ENCODE measurements around the gene C17orf100. TPM values are rescaled to one million over a fixed set of nuclear protein-coding genes. Genes with fewer than 3 reads are reported as not detected.

The C17orf100 gene
- total and polyA plus RNA-seq, 8 donors, result 1.3 to 7.6 (median 5.6) TPM

DNA sequence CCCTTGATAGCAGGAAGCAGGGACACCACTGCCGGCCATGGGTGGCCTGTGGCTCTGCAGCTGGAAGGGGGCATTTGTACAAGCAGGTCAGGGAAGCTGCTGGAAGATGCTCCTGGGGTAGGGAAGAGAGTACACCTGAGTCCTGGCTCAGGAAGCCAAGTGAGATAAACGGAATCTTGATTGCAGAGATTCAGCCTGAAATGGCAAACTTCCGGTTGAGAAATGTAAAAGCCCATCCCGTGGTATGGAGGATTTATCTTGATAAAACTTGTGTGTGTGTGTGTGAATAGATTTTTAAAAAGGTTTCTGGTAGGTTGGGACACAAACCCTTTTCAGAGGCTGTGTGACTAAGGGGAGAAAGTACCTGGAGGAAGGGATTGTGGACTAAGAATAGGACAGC is 29.6 kb downstream of the C17orf100 start:
- H3K27ac ChIP-seq, result no peak overlapping the region
- TF ChIP-seq, protein P1, sequence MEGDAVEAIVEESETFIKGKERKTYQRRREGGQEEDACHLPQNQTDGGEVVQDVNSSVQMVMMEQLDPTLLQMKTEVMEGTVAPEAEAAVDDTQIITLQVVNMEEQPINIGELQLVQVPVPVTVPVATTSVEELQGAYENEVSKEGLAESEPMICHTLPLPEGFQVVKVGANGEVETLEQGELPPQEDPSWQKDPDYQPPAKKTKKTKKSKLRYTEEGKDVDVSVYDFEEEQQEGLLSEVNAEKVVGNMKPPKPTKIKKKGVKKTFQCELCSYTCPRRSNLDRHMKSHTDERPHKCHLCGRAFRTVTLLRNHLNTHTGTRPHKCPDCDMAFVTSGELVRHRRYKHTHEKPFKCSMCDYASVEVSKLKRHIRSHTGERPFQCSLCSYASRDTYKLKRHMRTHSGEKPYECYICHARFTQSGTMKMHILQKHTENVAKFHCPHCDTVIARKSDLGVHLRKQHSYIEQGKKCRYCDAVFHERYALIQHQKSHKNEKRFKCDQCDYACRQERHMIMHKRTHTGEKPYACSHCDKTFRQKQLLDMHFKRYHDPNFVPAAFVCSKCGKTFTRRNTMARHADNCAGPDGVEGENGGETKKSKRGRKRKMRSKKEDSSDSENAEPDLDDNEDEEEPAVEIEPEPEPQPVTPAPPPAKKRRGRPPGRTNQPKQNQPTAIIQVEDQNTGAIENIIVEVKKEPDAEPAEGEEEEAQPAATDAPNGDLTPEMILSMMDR (IDR thresholded peaks at IDR 0.05), result no peak
- H3K4me3 ChIP-seq, result no peak overlapping the region
- H3K27me3 ChIP-seq, result peaks cover 0 to 58% of the 10 kb centered on the region in 2 donors
- intact Hi-C loops (cut with DNase I), result no loop called here
- no peak for ATAC-seq
- H3K9me3 ChIP-seq, result no peaks in the 10 kb centered on the region
- no peak for DNase-seq
- no peaks in the 10 kb centered on the region for H3K4me1 ChIP-seq
- no peaks in the 10 kb centered on the region for H3K36me3 ChIP-seq

DNA sequence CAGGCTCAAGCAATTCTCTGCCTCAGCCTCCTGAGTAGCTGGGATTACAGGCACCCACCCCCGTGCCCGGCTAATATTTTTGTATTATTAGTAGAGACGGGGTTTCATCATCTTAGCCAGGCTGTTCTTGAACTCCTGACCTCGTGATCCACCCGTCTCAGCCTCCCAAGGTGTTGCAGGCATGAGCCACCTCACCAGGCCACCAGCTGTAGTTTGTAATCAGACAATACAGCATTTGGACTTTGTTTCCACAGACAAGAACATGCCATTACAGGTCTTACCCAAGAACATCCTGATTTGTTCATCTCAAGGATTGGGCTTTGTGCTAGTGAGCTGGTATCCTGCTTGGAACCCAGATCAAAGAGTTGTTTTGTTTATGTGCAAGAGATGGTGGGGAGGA is 30.1 kb downstream of the C17orf100 start:
- Histone ChIP-seq H3K27ac (no peak overlapping the region), H3K27me3 (peaks cover 0 to 53% of the 10 kb centered on the region in 2 donors), H3K4me1 (no peaks in the 10 kb centered on the region), H3K9me3 (no peaks in the 10 kb centered on the region), H3K4me3 (no peak overlapping the region), H3K36me3 (no peaks in the 10 kb centered on the region)
- DNase-seq (no peak), ATAC-seq (no peak)
- TF ChIP-seq, protein P1 (IDR thresholded peaks at IDR 0.05), result no peak
- intact Hi-C loops (cut with DNase I), result no loop called here

DNA sequence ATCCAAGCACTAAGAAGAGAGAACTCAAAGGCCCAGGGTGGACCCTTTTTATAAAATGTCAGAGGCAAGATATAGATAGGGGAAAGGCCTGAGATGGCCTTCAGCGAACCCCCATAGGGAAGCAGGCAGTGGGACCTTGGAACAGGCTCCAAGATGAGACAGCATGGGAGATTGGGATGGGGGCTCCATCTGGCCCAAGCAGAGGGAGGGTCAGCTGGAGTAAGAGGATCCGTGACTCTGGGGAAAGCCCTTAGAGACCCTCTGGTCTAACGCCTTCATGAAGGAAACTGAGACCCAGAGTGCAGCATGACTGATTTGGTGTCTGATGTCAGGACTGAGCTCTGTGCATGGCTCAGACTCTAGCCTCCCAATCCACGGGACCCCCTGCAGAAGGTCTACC is 30.8 kb downstream of the C17orf100 start:
- H3K27me3 ChIP-seq, result peaks cover 0 to 47% of the 10 kb centered on the region in 2 donors
- H3K36me3 ChIP-seq, result no peaks in the 10 kb centered on the region
- intact Hi-C loops (cut with DNase I), result no loop called here
- H3K4me1 ChIP-seq, result no peaks in the 10 kb centered on the region
- DNase-seq (no peak), ATAC-seq (no peak)
- H3K9me3 ChIP-seq, result no peaks in the 10 kb centered on the region
- no peak overlapping the region for H3K4me3 ChIP-seq
- TF ChIP-seq, protein P1 (IDR thresholded peaks at IDR 0.05), result no peak
- no peak overlapping the region for H3K27ac ChIP-seq

DNA sequence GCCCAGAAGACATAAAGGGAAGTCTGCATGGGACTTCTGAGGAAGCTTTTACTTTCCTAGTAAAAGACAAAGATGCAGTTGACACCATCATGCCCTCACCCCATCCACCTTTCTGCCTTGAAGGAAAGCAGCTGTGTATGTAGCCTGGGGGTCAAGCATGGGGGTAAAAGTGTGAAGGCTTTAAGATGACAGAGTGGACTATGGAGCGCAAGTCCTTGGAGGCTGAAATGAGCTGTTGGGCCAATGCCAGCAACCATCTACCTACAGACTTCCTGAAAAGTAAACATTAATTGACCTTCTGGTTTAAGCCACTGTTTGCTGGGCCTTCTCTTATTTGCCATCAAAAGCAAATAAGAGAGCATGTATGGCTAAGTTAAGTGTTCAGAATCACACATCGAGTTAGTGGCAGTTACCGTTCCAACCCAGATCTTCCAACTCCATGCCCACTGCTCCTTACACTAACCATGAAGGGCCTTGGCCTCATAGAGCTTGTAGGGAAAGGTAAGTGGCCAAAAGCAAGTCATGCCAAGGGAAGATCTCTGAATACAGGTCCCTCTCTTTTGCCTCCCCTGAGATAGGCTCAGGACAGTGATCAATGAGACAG is 31.6 kb downstream of the C17orf100 start:
- Histone ChIP-seq H3K4me3 (no peak overlapping the region), H3K27me3 (peaks cover 0 to 43% of the 10 kb centered on the region in 2 donors), H3K27ac (no peak overlapping the region), H3K36me3 (no peaks in the 10 kb centered on the region), H3K4me1 (no peaks in the 10 kb centered on the region), H3K9me3 (no peaks in the 10 kb centered on the region)
- ATAC-seq (no peak), DNase-seq (no peak)
- TF ChIP-seq, protein P1 (IDR thresholded peaks at IDR 0.05), result no peak
- intact Hi-C loops (cut with DNase I), result no loop called here

DNA sequence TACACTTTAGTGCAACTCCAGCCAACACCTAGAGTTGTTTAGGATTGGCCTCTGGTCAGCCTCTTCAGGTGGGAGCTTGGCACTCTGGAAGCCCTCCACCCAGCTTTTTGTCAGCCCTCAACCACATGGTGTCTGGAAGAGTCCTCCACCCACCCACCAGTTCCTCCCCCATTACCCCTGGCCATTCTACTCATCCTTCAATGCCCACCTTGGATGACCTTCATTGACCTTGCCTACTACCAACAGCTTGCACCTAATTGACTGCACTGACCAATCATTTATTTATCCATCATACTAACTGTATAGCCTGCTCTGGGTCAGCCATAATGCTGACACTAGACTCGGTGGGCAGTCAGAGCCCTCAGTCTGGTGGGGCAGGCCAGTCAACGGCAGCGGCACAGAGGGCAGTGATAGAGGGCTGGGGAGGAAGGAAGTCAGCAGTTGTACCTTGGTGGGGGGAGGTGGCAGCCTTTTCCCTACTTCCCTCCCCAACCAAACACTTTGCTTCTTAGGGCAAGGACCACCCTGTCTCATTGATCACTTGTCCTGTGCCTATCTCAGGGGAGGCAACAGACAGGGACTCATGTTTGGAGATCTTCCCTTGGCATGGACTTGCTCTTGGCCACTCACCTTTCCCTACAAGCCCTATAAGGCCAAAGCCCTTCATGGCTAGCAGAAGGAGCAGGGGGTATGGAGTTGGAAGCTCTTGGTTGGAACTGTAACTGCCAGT is 32.3 kb downstream of the C17orf100 start:
- Histone ChIP-seq H3K27me3 (peaks cover 0 to 36% of the 10 kb centered on the region in 2 donors), H3K27ac (no peak overlapping the region), H3K4me1 (no peaks in the 10 kb centered on the region), H3K9me3 (no peaks in the 10 kb centered on the region), H3K36me3 (no peaks in the 10 kb centered on the region), H3K4me3 (no peak overlapping the region)
- TF ChIP-seq, protein P1 (IDR thresholded peaks at IDR 0.05), result no peak
- no peak for ATAC-seq
- intact Hi-C loops (cut with DNase I), result no loop called here
- no peak for DNase-seq
